ENCODE data around the gene SLC25A6. TPM values are rescaled to one million over a fixed set of nuclear protein-coding genes. Genes with fewer than 3 reads are reported as not detected.

The SLC25A6 gene
- polyA plus RNA-seq, 3 donors from 2014 or later: 330 to 354 (median 347) TPM

DNA sequence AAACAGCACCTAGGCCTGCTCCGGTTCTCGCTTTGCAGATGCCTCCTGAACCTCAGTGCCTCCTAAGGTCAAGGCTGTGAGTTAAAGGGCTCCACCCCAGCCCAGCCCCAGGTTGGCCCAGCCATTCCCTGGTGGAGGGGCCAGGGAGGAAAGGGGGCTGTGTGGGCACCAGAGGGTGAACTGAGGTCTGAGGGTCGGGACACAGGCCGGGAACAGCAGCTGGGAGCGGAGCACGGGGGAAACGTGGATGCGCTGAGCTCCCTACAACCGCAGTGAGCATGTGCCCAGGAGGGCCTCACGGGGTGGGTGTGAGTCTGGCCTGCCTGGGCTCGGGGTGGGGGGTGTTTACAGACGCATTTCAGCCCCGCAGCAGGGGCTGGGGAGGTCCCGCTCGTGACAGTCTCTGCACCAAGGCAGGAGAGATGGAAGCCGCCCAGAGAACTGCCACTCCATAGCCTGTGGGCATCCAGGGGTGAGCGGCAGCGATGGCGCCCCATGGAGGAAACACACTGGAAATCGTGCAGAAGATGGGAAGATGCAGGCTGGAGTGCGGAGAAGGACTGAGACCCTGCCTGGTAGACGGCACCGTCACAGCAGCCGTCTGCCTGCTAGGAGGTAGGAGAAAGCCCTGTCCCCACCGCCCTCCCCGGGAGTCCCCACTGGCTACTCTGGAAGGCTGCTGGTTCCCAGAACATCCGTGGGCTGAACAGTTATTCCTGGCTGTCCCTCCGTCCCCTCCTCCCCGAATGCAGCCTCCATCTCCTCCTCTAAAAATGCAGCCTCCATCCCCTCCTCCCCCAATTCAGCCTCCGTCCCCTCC, 9.9 kb upstream of the SLC25A6 start:
- Mint-ChIP-seq H3K27me3 (ENCODE audit: low read depth in 3 of 3) (peaks cover 0 to 2% (median 2%) of the 10 kb centered on the region in 3 donors), H3K27ac (no peak overlapping the region), H3K4me3 (no peak overlapping the region), H3K36me3 (no peaks in the 10 kb centered on the region), H3K9me3 (no peaks in the 10 kb centered on the region), H3K4me1 (no peaks in the 10 kb centered on the region)
- DNase-seq: no peak

DNA sequence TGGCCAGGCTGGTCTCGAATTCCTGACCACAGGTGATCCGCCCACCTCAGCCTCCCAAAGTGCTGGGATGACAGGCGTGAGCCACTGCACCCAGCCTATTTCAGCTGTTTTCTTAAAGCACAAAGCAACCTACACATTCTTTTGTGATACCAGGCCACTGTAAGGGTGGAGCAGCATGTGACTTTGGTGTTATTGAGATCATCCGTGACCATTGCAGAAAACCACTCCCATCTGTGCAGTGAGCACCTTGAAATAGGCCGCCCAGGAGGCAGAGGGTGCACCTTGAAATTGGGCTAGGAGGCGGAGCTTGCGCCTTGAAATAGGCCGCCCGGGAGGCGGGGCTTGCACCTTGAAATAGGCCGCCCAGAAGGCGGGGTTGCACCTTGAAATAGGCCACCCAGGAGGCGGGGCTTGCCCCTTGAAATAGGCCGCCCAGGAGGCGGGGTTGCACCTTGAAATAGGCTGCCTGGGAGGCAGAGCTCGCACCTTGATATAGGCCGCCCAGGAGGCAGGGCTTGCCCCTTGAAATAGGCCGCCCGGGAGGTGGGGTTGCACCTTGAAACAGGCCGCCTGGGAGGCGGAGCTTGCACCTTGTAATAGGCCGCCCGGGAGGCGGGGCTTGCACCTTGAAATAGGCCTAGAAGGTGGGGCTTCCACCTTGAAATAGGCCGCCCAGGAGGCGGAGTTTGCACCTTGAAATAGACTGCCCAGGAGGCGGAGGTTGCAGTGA, 9.0 kb upstream of the SLC25A6 start:
- H3K4me3 Mint-ChIP-seq: no peak overlapping the region
- DNase-seq: no peak
- peaks cover 0 to 3% (median 0%) of the 10 kb centered on the region in 3 donors for H3K36me3 Mint-ChIP-seq
- no peak overlapping the region for H3K27ac Mint-ChIP-seq
- H3K27me3 Mint-ChIP-seq (ENCODE audit: low read depth in 3 of 3): peaks cover 0 to 2% (median 2%) of the 10 kb centered on the region in 3 donors
- peaks cover 0 to 2% of the 10 kb centered on the region in 2 donors for H3K4me1 Mint-ChIP-seq
- H3K9me3 Mint-ChIP-seq: no peaks in the 10 kb centered on the region

DNA sequence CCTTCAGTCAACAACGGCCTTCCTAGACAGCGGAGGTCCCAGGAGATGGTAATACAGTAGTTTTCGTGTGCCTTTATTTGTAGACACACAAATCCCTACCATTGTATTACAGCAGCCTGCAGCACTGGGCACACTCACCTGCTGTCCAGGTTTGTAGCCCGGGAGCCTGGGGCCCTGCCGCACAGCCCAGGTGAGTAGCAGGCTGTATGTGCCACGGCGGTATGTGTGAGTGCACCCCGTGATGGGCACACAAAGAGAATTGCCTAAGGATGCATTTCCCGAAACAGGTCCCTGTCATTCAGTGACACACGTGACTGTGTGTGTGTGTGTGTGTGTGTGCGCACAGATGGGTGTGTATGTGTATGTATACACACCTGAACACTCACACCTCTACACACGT, 8.1 kb upstream of the SLC25A6 start:
- H3K4me1 Mint-ChIP-seq: peaks cover 0 to 6% of the 10 kb centered on the region in 2 donors
- no peak overlapping the region for H3K4me3 Mint-ChIP-seq
- peaks cover 0 to 1% (median 0%) of the 10 kb centered on the region in 6 donors for H3K9me3 Mint-ChIP-seq
- peaks cover 2 to 4% (median 3%) of the 10 kb centered on the region in 3 donors for H3K27me3 Mint-ChIP-seq (ENCODE audit: low read depth in 3 of 3)
- peaks cover 0 to 3% (median 0%) of the 10 kb centered on the region in 3 donors for H3K36me3 Mint-ChIP-seq
- DNase-seq: no peak
- H3K27ac Mint-ChIP-seq: no peak overlapping the region

DNA sequence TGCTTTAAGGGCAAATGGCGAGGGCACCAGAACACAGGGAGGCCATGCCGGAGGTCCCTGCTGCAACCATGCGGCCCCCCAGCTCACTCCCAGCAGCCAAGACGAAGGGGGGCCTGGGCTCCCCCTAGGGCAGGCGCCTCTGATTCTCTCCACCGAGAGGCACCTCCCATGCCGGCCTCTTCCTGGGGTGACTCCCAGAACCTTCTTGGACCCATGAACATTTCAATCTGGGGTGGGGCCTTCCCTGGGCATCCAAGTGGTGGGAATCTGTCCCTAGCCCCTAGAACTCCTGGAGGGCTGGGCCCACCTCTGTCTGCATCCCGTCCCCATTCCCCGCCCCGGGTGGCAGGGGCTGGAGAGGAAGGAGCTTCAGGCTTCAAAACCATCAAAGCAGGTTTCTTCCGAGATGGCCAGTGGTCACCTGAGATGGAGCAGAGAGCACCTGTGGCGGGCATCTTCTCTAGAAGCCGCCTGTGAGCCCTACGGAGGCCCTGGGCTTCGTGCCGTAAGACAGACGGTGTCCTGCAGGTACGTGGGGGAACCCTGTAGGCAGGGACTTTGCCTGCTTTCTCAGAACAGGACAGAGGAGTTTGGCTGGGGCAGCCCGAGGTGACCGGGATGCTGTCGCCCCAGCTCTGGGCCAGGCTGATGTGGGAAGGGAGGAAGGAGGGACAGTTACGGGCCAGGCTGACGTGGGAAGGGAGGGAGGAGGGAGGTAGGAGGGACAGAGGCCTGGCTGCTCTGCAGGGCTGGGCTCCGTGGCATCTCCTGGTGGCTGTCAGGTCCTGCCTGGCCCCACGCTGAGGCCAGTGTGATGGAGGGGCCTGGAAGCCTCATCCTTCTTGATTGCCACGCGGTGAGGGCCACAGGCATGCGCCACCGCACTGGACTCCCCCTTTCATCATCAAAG, 6.8 kb upstream of the SLC25A6 start:
- no peak overlapping the region for H3K4me3 Mint-ChIP-seq
- H3K4me1 Mint-ChIP-seq: peaks cover 2 to 8% of the 10 kb centered on the region in 2 donors
- H3K9me3 Mint-ChIP-seq: peaks cover 0 to 1% (median 0%) of the 10 kb centered on the region in 6 donors
- H3K27me3 Mint-ChIP-seq (ENCODE audit: low read depth in 3 of 3): peaks cover 2 to 4% (median 3%) of the 10 kb centered on the region in 3 donors
- no peak for DNase-seq
- peaks cover 0 to 3% (median 0%) of the 10 kb centered on the region in 3 donors for H3K36me3 Mint-ChIP-seq
- no peak overlapping the region for H3K27ac Mint-ChIP-seq

DNA sequence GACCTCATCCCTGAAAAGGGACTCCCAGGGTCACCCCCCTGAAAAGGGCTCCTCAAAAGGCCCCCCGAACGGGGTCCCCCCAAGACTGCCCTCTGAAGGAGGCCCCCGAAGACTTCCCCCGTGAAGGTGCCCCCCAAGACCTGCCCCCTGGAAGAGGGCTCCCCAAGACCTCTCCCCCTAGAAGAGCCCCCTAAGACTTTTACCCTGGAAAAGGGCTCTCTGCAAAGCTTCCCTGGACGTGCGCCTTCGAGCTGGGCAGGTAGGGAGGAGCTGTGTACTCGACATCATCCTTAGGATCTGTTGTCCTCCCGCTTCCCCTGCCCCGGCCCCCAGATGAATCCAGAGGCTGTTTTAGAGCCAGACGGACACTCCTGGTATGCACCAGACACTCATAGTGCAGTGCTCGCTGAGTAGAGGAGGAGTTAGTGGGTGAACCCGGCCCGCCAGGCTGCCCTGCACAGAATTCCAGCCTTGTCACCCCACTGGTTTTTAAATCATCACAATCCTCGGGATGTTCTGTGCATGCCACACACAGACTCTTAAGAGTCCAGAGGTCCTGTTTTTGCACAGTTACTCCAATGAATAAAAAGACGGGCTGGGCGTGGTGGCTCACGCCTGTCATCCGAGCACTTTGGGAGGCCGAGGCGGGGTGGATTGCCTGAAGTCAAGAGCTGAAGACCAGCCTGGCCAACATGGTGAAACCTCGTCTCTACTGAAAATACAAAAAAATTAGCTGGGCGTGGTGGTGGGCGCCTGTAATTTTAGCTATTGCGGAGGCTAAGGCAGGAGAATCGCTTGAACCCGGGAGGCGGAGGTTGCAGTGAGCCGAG, 5.7 kb upstream of the SLC25A6 start:
- Mint-ChIP-seq H3K27ac (no peak overlapping the region), H3K9me3 (peaks cover 0 to 1% (median 0%) of the 10 kb centered on the region in 6 donors), H3K4me1 (peaks cover 10 to 11% of the 10 kb centered on the region in 2 donors), H3K27me3 (ENCODE audit: low read depth in 3 of 3) (peaks cover 2 to 7% (median 3%) of the 10 kb centered on the region in 3 donors), H3K4me3 (no peak overlapping the region), H3K36me3 (peaks cover 0 to 3% (median 0%) of the 10 kb centered on the region in 3 donors)
- DNase-seq: no peak

DNA sequence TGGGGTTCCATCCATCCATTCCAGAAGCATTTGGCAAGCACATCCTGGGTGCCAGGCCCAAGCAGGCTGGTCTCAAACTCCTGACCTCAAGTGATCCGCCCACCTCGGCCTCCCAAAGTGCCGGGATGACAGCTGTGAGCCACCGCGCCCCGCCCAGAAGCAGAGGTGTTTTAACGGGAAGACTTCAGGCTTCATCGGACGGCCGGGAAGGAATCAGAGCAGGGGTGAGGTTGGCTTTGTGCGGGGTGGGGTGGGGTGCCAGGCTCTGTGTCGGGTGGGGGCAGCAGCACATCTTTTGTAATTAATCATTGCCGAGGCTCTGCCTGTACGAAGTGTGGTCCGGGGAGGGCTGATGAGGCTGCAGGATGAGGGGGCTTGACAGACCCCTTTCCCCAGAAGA, 5.1 kb upstream of the SLC25A6 start:
- peaks cover 0 to 3% (median 0%) of the 10 kb centered on the region in 3 donors for H3K36me3 Mint-ChIP-seq
- no peak overlapping the region for H3K4me3 Mint-ChIP-seq
- H3K27me3 Mint-ChIP-seq (ENCODE audit: low read depth in 3 of 3): peaks cover 3 to 9% (median 3%) of the 10 kb centered on the region in 3 donors
- H3K27ac Mint-ChIP-seq: no peak overlapping the region
- H3K4me1 Mint-ChIP-seq: peaks cover 10 to 11% of the 10 kb centered on the region in 2 donors
- DNase-seq: no peak
- peaks cover 0 to 1% (median 0%) of the 10 kb centered on the region in 6 donors for H3K9me3 Mint-ChIP-seq

DNA sequence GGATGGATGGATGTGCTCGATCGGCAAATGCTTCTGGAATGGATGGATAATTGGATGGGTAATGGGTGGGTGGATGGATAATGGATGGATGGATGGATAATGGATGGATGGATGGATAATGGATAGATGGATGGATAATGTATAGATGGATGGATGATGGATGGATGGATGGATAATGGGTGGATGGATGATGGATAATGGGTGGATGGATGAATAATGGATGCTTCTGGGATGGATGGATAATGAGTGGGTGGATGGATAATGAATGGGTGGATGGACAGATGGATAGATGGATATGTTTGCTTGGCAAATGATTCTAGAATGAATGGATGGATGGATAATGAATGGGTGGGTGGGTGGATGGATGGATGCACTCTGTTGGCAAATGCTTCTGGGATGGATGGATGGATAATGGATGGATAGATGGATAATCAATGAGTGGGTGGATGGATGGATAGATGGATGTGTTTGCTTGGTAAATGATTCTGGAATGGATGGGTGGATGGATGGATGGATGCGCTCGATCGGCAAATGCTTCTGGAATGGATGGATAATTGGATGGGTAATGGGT, 3.8 kb upstream of the SLC25A6 start:
- no peak for DNase-seq
- peaks cover 0 to 3% (median 0%) of the 10 kb centered on the region in 3 donors for H3K36me3 Mint-ChIP-seq
- peak overlapping the region in 3 of 5 donors; percentile 20 to 33 (median 23) for H3K4me3 Mint-ChIP-seq
- H3K9me3 Mint-ChIP-seq: peaks cover 0 to 1% (median 0%) of the 10 kb centered on the region in 6 donors
- H3K27me3 Mint-ChIP-seq (ENCODE audit: low read depth in 3 of 3): peaks cover 12 to 15% (median 13%) of the 10 kb centered on the region in 3 donors
- H3K27ac Mint-ChIP-seq: peak overlapping the region in 3 of 6 donors; percentile 38 to 43 (median 42)
- H3K4me1 Mint-ChIP-seq: peaks cover 17 to 18% of the 10 kb centered on the region in 2 donors

DNA sequence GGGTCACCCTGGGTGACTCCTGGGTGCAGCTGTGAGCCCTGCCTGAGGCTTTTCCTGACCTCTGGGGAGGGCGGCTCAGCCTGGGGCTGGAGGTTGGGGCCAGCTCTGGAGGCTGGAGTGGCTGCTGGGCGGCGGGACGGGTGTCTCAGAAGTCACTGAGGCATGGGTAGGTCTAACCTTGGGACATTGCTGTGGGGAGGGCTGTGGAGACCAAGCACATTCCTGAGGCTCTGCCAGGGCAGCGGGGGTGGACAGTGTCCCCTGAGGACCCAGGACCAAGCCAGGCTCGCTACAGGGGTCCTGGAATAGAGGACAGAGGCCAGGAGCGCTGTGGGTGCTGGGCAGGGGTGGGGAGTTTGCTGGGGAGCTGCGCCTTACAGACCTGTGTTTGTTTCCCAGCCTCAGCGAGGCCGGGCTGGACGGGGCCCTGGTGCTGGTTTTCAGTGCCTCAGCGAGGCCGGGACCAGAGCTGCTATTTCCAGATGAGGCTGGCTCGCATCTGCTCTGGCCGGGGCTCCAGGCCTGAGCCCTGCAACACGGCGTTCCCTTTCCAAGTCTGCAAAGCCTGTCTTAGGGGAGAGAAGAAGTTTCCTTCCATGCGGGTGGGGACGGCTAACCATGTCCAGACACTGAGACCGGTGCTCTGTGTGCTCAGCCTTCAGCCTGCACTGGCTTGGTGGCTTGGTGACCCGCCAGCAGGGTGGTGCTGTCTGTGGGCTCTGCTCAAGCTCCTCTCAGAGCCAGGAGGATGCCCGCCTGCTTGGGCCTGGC, 3.0 kb upstream of the SLC25A6 start:
- DNase-seq: no peak
- Mint-ChIP-seq H3K36me3 (peaks cover 0 to 3% (median 0%) of the 10 kb centered on the region in 3 donors), H3K27ac (peak overlapping the region in 1 of 6 donors; percentile 85), H3K9me3 (peaks cover 0 to 1% (median 0%) of the 10 kb centered on the region in 6 donors), H3K4me3 (peak overlapping the region in 3 of 5 donors; percentile 16 to 86 (median 55)), H3K27me3 (ENCODE audit: low read depth in 3 of 3) (peaks cover 12 to 15% (median 14%) of the 10 kb centered on the region in 3 donors), H3K4me1 (peaks cover 20 to 24% of the 10 kb centered on the region in 2 donors)

DNA sequence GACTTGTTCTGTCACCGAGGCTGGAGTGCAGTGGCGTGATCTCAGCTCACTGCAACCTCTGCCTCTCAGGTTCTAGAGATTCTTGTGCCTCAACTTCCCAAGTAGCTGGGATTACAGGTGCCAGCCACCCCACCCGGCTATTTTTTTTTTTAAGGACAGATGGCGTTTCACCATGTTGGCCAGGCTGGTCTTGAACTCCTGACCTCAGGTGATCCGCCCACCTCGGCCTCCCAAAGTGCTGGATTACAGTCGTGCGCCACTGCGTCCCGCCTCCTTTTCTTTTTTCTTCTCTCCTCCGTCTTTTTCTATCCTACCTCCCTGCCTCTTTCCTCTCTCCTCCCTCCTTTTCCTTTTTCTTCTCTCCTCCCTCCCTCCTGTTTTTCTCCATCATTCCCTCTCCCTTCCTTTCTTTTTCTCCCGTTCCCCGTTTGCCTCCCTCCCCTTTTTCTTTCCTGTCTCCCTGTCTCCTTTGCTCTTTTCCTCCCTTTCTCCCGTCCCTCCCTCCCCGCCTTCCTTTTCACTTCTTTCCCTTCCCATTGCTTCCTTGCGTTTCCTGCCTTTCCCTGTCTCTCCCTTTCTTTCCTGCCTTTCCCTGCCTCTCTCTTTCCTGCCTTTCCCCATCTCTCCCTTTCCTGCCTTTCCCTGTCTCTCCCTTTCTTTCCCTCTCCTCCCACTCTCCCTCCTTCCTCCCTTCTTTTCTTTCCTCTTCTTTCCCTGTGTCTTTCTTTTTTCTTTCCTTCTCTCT, 2.1 kb upstream of the SLC25A6 start:
- Mint-ChIP-seq H3K27me3 (ENCODE audit: low read depth in 3 of 3) (peaks cover 12 to 17% (median 15%) of the 10 kb centered on the region in 3 donors), H3K9me3 (peaks cover 0 to 1% (median 0%) of the 10 kb centered on the region in 6 donors), H3K27ac (peak overlapping the region in 5 of 6 donors; percentile 51 to 85 (median 64)), H3K4me1 (peaks cover 24 to 30% of the 10 kb centered on the region in 2 donors), H3K4me3 (peak overlapping the region; percentile 82 to 91 (median 84)), H3K36me3 (peaks cover 0 to 3% (median 0%) of the 10 kb centered on the region in 3 donors)
- DNase-seq: no peak

DNA sequence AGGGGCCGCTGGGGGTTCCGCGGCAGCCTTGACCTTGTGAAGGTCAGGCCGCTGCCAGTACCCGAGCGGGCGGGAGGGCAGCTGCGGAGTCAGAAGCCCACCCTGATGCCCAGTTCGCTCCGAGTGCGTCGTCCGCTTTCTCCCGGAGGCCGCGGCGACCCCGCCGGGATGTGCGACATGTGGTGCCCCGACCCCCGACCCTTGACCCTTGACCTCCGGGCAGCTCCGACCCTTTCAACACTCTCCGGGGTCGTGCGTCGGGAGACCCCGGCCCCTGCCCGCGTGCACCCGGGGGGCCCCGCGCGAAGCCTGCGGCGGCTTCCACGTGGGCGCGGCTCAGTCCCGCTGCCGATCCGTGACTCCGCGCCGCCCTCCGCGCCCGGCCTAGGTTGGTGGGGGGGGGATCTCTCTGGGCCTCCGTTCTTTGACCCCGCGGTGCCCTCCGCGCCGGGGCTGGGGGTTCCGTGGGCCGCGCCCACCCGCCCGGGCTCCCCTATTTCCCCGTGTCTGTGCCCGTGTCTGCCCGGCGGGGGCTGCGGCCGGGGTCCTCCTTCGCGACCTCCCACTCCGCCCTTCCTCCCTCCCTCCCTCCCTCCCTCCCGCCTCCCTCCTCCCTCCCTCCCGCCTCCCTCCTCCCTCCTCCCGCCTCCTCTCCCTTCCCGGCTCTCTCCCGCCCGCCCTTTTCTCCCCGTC, 609 bp upstream of the SLC25A6 start:
- DNase-seq: no peak
- Mint-ChIP-seq H3K4me3 (peak overlapping the region; percentile 88 to 94 (median 91)), H3K27me3 (ENCODE audit: low read depth in 3 of 3) (peaks cover 14 to 21% (median 14%) of the 10 kb centered on the region in 3 donors), H3K36me3 (peaks cover 7 to 10% (median 8%) of the 10 kb centered on the region in 3 donors), H3K4me1 (peaks cover 39 to 44% of the 10 kb centered on the region in 2 donors), H3K27ac (peak overlapping the region in 5 of 6 donors; percentile 74 to 89 (median 77)), H3K9me3 (peaks cover 0 to 1% (median 0%) of the 10 kb centered on the region in 6 donors)

Measured in immature natural killer cell (primary cell).